ENCODE data around the gene FILIP1L.
A peak's percentile ranks its signal among the peaks of the same experiment; 100 is the strongest.

Gene FILIP1L

DNA sequence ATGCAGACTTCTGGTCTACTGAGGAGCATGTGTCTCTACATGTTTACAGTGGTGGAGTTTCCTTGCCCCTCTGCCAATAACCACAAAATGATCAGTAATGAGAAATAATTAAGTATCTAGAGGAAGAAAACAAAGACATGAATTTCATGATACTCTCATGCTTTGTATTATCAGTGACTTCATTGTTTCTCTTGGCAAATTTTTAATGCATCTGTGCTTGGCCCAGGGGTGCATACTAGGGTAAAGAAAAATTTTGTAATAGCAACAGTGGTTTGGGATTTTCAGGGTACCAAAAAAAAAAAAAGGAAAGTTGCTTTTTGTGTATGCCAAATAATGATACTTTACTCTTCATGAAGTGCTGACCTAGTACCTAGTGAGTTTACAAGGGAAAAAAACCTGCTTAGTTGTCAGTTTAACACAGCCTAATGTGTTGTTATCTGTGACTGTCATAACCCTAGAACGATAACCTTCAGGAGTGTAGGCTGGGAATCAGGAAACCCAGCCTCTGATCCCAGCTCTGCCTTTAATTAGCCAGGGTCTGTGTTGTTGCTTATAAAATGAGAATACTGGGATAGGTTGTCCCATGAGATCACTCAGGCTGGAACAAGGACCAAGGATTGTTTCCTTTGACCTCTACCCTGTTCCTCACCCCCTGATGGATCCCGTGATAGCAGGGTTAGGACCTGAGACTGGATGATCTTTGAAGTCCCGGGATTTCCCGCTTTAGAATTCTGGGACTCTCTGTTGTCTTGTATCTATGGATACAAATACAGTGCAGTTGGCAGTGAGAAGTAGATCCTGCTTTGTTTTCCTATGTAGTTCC, 179.1 kb downstream of the FILIP1L start:
- intact Hi-C loops (cut with DNase I): no loop called here
- no peak for DNase-seq

DNA sequence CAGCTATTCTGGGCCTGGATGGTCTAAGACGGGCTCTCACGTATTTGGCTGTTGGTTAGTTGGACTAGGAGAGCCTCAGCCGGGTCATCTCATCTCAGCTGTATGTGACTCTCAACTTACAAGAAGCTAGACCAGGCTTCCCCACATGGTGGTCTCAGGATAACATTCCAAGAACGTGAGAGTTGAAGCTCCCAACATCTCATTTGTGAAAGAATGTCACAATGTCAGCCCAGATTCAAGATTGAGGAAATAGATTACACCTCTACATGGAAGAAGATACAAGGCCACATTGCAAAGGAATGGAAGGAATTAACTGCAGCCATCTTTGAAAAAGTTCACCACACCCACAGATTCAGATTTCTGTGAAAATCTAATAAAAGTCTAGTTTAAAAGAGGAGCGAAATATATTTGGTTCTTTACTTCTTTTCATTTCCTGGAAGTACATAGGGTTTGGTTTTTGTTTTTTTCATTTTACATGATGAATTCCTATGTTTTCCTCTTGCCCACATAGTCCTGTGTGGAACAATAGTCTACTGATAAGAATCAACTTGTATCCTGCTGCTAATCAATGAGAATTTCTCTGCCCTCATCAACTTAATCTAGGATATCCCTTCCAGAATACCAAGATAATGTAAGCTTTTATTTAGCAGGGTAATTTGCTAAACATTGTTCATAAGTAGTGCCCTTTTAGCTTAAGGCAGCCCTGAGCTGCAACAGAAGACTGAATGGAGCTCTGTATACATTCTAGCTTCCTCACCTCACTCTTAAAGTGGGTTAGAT, 180.1 kb downstream of the FILIP1L start:
- intact Hi-C loops (cut with DNase I): no loop called here
- DNase-seq: no peak

DNA sequence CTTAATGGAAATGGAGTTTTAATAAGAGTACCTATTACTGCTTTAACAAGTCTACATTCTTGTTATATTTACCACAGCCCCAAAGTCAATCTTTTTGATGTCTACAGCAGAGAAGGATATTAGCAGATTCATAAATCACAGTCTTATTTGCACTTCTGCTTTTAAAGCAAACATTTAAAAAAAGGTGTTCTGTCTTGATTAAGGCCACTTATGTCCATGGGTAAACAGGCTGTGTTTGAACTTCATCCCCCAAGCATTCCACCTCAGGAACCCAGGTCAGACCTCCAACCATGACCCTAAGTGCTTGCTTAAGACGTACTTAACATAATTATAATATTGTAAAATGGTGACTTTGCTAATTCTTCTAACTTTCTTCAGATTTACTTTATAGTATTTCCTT, 183.2 kb downstream of the FILIP1L start:
- no peak for DNase-seq
- intact Hi-C loops (cut with DNase I): no loop called here

DNA sequence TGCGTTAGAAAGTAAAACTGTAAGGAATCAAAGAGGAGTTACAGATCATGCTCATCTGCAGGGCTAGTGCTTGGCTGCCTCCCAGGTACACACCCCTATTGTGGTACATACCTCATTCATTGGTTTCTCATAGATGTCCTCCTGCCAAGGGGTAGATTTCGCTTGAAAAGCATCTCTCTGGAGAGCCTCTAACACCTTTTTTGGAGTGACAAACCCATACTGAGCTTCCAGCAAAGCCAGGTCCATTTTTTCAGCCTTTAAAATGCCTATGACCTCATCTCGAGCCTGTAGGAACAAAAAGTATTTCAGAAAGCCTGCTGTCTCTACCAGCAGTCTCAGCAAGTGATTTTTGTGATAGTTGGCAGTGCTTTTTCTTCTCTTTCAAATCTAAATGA, 184.6 kb downstream of the FILIP1L start:
- DNase-seq: peak in 6 of 10 donors; percentile 18 to 80 (median 58)
- intact Hi-C loops (cut with DNase I): no loop called here

DNA sequence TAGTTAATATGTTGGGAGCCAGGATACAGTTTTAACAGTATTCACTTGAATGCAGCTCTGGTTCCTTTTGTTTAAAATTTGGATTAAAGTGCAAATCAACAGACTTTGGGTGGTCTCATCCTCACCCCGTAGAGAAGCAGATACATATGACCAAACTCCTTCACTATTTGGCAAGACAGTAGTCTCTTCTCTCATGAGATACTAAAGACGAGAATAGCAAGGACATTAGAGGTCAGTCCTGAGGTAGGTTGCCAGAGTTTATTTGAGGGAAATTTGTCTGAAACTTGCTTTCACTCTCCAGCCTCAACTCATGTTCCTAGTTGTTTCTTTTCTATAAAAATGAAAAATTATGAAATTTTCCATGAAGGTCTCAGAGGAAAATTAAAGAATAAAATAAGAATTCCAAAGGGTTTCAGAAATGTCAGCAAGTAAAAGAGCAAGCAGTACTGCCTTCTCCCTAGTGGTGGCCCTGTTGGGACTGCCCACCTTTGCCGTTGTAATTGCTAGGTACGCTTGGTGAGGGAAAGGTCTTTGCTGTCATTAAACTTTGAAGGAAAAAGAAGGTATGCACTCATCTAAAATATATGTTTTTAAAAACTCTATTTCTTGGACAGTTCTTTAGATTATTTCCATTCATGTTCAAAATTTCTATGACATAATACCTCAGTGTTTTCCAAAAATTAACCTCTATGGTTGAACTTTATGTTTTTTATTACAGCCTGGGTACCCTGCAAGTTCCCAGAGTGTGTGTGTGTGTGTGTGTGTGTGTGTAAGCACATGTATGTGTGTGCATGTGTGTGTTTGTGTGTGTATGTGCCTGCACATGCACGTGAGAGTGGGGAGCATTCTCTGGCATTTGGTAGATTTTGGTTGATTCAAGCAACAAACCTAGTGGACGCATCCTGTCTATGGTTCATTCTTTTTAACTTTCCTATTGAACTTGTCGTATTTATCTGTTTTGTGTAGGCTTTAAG, 185.2 kb downstream of the FILIP1L start:
- DNase-seq: no peak
- intact Hi-C loops (cut with DNase I): no loop called here

DNA sequence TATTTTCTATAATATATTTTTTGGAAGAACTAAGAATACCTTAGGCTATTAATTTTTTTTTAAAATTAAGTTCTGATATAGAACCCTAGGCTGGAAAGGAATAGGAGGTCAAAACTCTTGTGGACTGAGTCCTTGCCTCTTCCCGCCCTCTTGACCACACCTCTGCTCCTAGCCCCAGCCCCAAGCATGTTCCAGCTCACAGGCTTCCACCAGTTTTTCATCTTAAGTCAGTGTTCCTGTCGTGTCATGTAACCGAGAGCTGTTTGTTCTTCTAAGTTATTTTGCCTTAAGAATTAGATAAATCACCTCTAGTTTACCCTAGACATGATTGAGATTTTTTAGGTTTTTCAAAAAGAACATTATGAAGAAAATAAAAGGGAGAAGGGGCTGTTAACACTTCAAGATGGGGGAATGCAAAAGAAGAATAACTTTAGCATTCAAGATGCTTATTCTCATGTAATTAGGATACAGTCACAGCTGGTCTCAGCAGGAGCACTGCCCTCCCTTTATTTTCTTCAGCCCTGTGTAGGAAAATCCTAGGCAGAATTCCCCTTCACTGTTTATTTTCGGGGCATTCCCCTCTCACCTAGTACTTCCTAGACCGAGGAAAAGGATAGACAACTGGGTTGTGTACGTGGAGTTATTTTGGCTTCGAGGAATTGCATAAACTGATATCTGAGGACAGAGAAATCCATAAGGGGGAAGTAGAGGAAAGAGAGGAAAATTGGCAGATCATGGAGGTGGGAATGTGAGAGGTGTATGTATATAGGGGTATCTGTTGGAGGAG, 186.4 kb downstream of the FILIP1L start:
- intact Hi-C loops (cut with DNase I): no loop called here
- DNase-seq: no peak

DNA sequence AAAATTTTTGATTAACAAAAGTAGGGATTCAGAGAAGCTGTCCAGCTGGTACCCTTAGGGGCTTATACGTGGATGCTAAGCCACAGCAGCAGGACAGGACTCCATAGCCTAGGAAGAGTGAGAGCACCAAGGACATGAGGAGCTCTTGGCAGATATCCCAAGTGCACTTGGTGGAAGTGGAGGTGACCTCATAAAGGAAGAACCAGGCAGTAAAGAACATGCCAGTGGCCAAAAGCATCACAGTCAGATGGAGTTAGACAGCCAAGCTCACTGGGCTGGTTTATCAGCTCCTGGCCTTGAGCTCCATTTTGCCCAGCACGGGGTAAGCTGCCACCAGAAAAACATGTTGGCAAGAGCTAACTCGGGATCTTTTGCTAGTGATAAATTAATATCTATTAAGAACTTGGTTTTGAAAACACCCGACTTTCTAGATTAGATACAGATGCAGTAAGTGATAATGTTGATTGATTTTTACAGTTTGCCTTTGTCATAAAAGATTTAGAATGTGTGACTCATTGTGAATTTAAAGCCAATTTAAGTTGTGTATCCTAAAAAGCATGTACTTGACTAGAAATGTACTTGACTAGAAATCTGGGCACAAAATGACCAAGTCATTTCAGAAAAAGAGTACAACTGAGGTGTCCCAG, 188.6 kb downstream of the FILIP1L start:
- DNase-seq: no peak
- intact Hi-C loops (cut with DNase I): no loop called here

DNA sequence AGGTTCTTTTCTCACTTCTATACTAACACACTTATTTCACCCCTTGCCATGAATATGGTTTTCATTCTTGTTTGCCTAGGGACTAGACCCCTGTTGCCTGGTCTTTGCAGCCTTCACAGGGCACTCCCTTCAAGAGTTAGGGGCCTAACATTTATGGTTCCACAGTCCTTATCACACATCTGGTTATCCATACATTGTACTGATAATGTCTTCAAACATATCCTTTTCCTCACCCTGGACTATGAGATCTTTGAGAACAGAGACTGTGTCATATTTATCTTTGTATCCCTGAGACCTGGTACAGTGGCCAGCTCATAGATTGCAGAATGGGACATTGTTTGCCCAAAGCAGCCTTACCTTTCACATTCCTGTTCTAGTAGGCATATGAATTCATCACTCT, 190.4 kb downstream of the FILIP1L start:
- intact Hi-C loops (cut with DNase I): no loop called here
- DNase-seq: no peak

DNA sequence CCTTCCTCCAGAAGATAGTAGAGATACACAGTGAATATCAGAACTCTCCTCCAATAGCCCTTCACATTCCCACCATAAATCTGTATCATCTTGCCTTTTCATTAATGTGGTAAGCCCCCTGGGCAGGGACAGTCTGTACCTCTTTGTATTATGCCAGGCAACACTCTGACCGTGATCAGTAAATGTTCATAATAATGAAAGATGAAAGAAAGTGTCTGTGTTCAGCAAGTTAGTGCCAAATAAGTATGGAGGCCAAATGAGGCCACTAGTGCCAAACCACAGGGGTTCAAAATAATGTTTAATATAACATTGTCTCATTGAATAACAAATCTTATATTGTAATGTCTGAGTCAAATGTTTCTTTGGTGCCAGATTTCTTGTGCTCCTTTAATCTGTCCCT, 192.3 kb downstream of the FILIP1L start:
- no peak for DNase-seq
- intact Hi-C loops (cut with DNase I): no loop called here

DNA sequence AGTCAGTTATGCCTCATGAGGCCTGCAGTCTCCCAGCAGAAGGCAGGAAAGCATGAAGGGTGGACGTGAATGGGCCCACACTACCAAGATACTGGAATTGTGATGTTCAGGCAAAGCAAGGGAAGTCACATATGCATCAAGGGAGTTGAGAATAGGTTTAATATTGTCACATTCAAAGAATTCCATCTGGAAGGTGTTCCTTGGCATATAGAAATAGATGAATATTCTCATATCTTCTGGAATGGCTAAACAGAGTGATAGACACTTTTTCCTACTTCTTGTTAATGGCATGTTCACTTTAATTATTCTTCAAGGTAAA, 193.0 kb downstream of the FILIP1L start:
- DNase-seq: no peak
- intact Hi-C loops (cut with DNase I): no loop called here

DNA sequence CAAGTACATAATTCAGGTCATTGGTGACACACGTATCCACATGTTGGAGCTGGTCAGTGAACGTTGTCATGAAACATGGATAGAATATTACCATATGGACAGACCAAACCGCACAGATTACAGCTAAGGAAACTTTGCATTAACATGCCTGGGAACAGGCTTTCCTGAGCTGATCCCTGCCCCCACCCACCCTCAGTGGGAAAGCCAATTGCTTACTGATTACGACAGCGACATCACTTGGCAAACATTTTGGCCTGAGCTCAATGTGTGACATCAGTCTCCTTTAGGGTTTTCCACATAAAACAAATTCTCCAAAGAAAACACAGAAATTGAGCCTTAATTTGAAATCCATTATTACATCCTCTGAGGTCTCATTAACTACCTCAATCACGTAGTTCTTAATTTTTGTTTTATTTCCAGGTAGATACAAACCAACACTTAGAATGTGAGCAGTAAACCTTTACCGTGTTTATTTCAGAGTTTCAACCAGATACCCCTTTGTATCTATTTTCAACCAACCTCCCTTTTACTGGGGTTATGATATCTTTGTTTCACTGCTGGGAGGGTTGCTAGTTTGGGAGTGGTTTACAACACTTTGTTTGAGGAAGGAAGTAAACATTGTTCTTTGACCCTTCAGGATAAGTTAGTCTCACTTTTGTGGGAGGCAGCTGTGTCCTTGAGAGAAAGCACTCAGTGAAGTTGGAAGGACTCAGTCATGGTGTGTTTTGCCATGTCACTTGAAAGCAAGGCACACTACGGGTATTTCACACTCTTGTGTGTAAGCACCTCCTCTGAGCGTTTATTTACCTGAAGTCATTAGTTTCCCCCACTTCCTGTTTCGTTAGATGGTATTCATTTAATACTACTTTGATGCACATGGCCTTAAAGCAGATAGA, 193.6 kb downstream of the FILIP1L start:
- intact Hi-C loops (cut with DNase I): no loop called here
- peak in 3 of 10 donors; percentile 8 to 36 (median 17) for DNase-seq

DNA sequence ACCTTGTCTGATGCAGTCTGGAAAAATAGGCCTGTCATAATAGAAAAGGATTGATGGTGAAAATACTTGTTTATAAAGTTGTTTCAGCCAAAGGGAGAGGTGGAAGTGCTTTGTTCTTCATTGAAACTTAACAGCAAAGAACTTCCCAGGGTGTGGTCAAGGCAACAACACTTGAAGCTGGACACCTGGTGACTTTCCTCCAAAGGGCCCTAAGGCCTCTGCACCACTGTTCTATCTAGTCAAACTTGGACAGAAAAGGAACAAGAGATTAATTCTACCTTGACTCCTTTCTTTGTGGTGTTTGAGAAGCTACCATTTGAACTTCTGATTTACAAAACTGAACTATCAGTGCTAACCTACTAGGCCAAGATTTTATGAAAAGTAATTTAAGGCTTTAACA, 194.6 kb downstream of the FILIP1L start:
- no peak for DNase-seq
- intact Hi-C loops (cut with DNase I): no loop called here

DNA sequence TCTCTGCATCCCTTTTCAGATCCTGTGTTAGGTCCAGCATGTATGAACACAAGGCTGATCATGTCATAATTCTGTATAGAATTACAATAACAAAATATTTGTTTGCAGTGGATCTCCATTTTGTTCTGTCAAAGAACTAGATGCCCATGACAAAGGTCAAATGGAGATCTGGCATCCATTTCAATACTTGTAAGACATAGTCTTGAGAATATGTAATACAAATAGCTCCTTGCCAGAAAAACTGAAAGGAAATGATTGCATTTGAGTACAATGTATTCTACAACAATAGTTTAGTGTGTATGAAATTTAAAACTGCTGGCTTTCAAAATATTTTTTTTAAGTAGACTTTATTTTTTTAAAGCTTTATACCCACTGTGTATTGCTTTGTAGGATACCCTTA, 195.6 kb downstream of the FILIP1L start:
- intact Hi-C loops (cut with DNase I): no loop called here
- DNase-seq: no peak

DNA sequence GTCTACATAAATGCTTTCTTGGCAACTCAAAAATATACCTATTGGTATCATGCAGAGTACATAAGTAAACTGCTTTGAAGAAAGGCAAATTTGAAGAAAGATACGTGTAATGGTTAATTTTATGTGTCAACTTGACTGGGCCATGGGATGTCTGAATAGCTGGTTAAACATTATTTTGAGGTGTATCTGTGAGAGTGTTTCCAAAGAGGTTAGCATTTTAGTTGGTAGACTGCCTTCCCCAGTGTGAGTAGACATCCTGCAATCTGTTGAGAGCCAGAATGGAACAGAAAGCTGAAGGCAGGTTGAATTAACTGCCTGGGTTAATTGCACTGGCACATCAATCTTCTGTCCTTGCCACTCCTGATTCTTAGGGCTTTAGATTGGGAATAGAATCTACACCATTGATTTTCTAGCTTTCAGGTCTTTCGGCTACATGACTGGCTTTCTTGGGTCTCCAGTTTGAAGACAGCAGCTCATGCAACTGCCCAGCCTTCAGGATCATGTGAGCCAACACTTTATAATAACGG, 198.3 kb downstream of the FILIP1L start:
- intact Hi-C loops (cut with DNase I): no loop called here
- DNase-seq: no peak

DNA sequence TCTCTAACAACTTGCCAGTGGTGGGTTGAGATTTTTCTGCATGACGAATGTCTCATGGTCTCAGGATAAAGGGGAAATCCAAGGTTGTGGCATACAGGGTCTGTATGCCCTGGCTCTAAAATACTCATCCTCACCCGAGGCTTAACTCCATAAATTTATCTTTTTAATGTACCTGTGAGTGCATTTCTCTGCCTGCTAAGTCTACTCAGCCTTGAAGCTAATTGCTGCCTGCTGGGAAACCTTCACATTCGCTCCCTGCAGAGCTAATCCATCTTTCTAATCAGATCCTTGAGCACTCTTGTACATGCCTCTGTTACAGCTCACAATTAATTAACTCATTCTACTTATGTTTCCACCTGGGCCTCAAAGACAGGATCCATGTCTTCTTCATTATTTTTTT, 202.9 kb downstream of the FILIP1L start:
- no peak for DNase-seq

DNA sequence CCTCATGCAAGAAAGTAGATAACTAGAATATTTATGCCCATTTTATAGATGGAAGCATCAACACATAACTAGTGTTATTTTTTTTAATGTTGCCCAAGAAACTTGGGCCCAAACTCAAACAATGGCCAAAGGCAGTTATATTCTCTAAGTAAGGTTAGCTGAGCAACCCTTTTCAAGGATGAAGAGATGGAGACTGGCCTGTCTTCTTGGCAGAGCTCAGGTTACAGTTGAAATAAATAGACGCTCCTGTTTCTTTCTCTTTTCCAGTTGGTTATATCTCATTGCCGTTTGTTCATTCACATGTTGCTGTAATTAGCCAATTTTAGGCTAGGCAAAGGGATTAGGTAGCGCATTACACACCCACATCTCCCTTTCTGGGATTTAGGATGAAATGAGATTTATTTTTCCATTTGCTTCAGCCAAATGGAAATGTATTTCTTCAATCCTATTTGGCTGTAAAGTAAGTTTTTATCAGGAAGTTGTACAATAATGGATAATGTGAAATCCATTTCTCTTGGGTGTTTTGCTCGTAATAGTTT, 203.5 kb downstream of the FILIP1L start:
- intact Hi-C loops (cut with DNase I): no loop called here
- DNase-seq: no peak

More for the DNA sequence above, 202.9 kb downstream of the FILIP1L start:
- intact Hi-C loops (cut with DNase I): no loop called here

DNA sequence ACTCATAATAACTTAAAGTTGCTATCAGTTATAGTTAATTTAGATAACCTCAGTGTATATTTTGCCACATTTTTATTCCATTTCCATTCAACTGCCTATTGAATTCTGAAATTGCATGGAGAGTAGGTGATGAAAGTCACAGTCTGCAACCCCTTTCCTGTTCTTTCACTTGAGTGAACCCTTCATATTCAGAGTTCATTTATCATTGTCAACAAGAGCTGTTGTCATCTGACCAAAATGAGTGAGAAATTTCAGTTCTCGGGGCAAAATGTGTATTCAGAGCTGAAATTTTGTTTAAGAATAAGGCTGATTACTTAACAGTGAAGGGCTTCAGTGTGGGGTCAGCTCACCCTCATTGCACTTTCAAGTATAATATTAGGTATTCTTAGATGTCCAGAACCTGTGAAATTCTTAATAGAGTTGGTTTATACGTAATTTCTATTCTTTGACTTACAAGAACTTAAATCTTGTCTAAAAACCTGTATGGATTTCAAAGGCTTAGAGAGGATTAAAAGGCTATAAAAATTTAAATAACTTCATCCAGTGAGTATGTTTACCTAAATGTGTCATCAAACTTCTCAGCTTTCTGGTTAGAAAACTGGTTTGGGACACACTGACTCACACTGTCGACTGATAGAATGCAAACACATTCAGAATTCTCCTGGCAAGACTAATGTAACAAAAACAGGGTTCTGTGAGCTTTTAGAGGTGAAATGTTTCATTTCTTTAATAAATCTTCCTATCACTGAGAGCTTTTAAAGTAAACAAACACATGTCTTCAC, 204.4 kb downstream of the FILIP1L start:
- intact Hi-C loops (cut with DNase I): no loop called here
- DNase-seq: no peak

Data from posterior cingulate gyrus (tissue), 11 donors.